ENCODE measurements around the gene PTPRO. TPM values are rescaled to one million over a fixed set of nuclear protein-coding genes. Genes with fewer than 3 reads are reported as not detected.
A peak's percentile ranks its signal among the peaks of the same experiment; 100 is the strongest.

The PTPRO gene
- total and polyA plus RNA-seq, 8 donors: 0.35 to 11.6 (median 0.68) TPM; not detected in 3

DNA sequence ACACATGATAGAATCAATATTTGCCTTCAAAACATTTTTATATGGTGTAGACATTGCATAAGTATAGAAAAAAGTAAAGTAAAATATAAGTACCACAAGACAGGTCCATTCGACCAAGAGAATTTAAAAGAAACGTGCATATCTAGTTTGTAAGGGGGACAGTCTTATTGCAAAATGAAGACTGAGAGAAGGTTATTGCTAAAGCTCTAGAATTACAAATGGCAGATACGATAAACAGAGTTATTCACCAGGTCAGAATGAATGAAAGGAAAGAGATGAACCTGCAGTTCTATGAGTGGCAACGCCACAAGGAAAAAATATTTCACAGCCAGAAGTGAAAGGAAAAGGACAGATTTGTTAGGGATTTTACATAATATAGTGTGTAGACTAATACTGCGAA, 224.8 kb downstream of the PTPRO start:
- no peak for DNase-seq
- Histone ChIP-seq H3K27ac (peak overlapping the region in 1 of 5 donors; percentile 37), H3K4me3 (no peak overlapping the region), H3K4me1 (peaks cover 0 to 1% (median 0%) of the 10 kb centered on the region in 4 donors), H3K27me3 (no peaks in the 10 kb centered on the region), H3K9me3 (no peaks in the 10 kb centered on the region), H3K36me3 (no peaks in the 10 kb centered on the region)
- intact Hi-C loops (cut with DNase I; ENCODE audit: low total_unique reads): no loop called here
- 75 to 89% (median 87%) methylated on average over 5 of the region's 5 CpGs for WGBS, 5 donors
- TF ChIP-seq EP300 (IDR thresholded peaks at IDR 0.05) (no peak), POLR2AphosphoS5 (IDR thresholded peaks at IDR 0.05) (no peak), POLR2A (IDR thresholded peaks at IDR 0.05) (no peak)
- TF ChIP-seq, protein P1, sequence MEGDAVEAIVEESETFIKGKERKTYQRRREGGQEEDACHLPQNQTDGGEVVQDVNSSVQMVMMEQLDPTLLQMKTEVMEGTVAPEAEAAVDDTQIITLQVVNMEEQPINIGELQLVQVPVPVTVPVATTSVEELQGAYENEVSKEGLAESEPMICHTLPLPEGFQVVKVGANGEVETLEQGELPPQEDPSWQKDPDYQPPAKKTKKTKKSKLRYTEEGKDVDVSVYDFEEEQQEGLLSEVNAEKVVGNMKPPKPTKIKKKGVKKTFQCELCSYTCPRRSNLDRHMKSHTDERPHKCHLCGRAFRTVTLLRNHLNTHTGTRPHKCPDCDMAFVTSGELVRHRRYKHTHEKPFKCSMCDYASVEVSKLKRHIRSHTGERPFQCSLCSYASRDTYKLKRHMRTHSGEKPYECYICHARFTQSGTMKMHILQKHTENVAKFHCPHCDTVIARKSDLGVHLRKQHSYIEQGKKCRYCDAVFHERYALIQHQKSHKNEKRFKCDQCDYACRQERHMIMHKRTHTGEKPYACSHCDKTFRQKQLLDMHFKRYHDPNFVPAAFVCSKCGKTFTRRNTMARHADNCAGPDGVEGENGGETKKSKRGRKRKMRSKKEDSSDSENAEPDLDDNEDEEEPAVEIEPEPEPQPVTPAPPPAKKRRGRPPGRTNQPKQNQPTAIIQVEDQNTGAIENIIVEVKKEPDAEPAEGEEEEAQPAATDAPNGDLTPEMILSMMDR (IDR thresholded peaks at IDR 0.05): no peak

DNA sequence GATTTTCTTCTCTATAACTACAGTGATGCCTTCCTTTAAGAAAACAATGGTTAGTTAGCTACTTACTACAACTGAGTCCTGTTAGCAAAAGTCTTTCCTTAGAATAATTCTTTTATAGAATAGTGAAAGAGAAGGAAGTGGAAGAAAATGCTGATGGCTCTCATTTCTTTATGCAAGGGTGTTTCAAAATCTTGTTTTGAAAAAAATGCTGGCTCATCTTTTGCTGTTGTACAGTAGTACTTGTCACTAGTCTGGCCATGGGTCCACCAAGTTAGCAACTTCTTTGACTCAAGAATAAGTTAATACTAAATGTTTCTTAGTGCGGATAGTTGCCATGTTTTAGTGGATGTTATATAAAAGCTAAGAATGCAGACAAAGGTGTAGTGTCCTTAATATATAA, 225.4 kb downstream of the PTPRO start:
- H3K4me3 ChIP-seq: no peak overlapping the region
- no peaks in the 10 kb centered on the region for H3K36me3 ChIP-seq
- no peak for DNase-seq
- H3K27ac ChIP-seq: no peak overlapping the region
- H3K4me1 ChIP-seq: no peaks in the 10 kb centered on the region
- H3K9me3 ChIP-seq: no peaks in the 10 kb centered on the region
- WGBS, 5 donors: 91 to 100% (median 100%) methylated on average over 1 of the region's 1 CpG
- intact Hi-C loops (cut with DNase I; ENCODE audit: low total_unique reads): no loop called here
- no peak for TF ChIP-seq EP300 (IDR thresholded peaks at IDR 0.05)
- TF ChIP-seq, protein P1 (IDR thresholded peaks at IDR 0.05): no peak
- no peak for TF ChIP-seq POLR2AphosphoS5 (IDR thresholded peaks at IDR 0.05)
- TF ChIP-seq POLR2A (IDR thresholded peaks at IDR 0.05): no peak
- H3K27me3 ChIP-seq: no peaks in the 10 kb centered on the region

DNA sequence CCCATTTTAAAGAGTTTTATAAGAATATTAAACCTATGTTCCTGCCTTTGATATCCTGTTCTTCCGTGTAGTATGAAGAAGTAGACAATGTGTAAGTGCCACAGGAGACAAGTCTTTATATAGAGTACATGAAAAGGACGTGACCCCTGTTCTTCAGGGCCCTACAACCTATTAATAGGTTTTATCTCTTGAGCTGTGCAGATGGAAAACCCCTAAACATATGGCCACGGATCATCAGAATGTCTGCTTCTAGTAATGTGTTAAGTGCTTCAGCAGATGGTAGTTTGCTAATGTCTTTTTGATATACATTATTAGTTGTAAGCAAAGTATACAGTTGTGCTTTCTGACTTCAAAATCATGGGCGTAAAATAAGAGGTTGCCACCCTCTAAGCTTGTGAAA, 228.5 kb downstream of the PTPRO start:
- intact Hi-C loops (cut with DNase I; ENCODE audit: low total_unique reads): no loop called here
- 82 to 90% (median 89%) methylated on average over 4 of the region's 4 CpGs for WGBS, 5 donors
- Histone ChIP-seq H3K9me3 (no peaks in the 10 kb centered on the region), H3K4me3 (no peak overlapping the region), H3K36me3 (no peaks in the 10 kb centered on the region), H3K4me1 (no peaks in the 10 kb centered on the region), H3K27ac (no peak overlapping the region), H3K27me3 (no peaks in the 10 kb centered on the region)
- DNase-seq: no peak
- no peak for TF ChIP-seq EP300 (IDR thresholded peaks at IDR 0.05)
- TF ChIP-seq POLR2AphosphoS5 (IDR thresholded peaks at IDR 0.05): no peak

DNA sequence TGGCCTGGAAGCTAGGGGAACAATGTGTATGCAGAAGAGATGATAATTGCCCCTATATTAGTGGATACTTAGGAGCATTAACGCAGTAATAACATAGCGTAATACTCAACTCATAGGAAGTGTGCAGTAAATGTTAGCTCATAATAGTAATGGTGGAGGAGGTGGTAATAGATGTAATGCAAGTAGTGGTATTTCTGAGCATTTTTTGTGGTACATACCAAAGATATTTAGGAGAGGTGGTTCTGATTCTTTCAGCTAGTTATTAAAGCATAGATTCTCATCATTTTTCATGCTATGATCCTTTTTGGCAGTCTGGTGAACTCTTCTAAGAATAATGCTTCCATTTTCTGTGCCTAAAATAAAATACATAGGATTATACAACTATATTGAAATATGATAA, 233.1 kb downstream of the PTPRO start:
- H3K36me3 ChIP-seq: no peaks in the 10 kb centered on the region
- H3K4me3 ChIP-seq: no peak overlapping the region
- no peaks in the 10 kb centered on the region for H3K27me3 ChIP-seq
- no peak overlapping the region for H3K27ac ChIP-seq
- no peaks in the 10 kb centered on the region for H3K9me3 ChIP-seq
- WGBS, 5 donors: 97 to 99% (median 98%) methylated on average over 2 of the region's 2 CpGs
- no peak for TF ChIP-seq POLR2AphosphoS5 (IDR thresholded peaks at IDR 0.05)
- TF ChIP-seq EP300 (IDR thresholded peaks at IDR 0.05): no peak
- TF ChIP-seq, protein P1 (IDR thresholded peaks at IDR 0.05): no peak
- no peak for TF ChIP-seq POLR2A (IDR thresholded peaks at IDR 0.05)
- intact Hi-C loops (cut with DNase I; ENCODE audit: low total_unique reads): no loop called here
- DNase-seq: no peak
- H3K4me1 ChIP-seq: no peaks in the 10 kb centered on the region

DNA sequence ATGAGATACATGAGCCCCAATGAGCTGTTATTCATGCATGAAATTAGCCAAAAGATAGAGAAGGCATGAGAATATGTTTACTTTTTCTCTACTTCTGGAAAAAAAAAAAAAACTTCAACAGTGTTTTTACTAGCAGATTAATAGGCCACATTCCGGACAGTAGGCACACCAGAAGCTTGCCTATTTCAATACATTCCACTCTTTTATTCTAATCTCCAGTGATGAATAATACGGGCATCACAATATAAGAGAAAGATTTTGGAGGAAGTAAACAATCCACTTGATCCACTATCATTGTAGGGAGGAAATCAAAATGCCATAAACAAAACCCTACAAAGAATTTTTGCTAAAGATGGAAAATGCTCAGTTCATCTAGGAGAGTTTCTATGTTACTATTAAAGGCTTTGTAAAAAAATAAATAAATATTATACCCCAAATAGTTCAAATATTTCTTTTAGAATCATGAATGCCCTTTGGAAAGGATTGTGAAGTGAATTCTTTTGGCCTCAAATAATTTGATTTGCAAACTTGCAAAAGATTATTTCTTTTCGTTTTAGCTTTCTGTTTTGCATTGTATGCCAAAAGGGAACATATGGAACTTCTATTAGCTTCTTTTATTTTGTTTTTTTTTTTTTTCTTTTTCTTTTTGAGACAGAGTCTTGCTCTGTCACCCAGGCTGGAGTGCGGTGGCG, 234.2 kb downstream of the PTPRO start:
- TF ChIP-seq, protein P1 (IDR thresholded peaks at IDR 0.05): no peak
- TF ChIP-seq POLR2A (IDR thresholded peaks at IDR 0.05) (no peak), EP300 (IDR thresholded peaks at IDR 0.05) (no peak)
- Histone ChIP-seq H3K27ac (no peak overlapping the region), H3K36me3 (no peaks in the 10 kb centered on the region), H3K4me3 (no peak overlapping the region), H3K9me3 (no peaks in the 10 kb centered on the region), H3K4me1 (no peaks in the 10 kb centered on the region), H3K27me3 (no peaks in the 10 kb centered on the region)
- WGBS, 5 donors: 68 to 78% (median 73%) methylated on average over 5 of the region's 5 CpGs
- DNase-seq: no peak
- intact Hi-C loops (cut with DNase I; ENCODE audit: low total_unique reads): no loop called here
